CD4-positive, alpha-beta T cell (primary cell): ENCODE data around the gene ZDHHC3. TPM values are rescaled to one million over a fixed set of nuclear protein-coding genes. Genes with fewer than 3 reads are reported as not detected.
A peak's percentile ranks its signal among the peaks of the same experiment; 100 is the strongest.
"Not testable (repeated sequence)": the region's sequence is repeated elsewhere in the genome, so short reads cannot be mapped to it uniquely, and the experiment has no call there.

Source experiments
- ATAC-seq: fragments of 200-7000 bp; cut with Tn5 transposase; one replicate; pipeline ENCODE4 v1.10.0; 2022; ENCODE audit warnings: mild to moderate bottlenecking; ENCODE audit not compliant: poor library complexity
- CTCF ChIA-PET: fragments of 350-600 bp; sonication (Branson Sonifier 250); formaldehyde crosslinking; loops from one replicate; lab custom pipeline; 2021; ENCODE audit warnings: antibody characterized with exemption, inconsistent platforms; lab: Charles Lee
- POLR2A ChIA-PET: fragments of 350-600 bp; sonication (Branson Sonifier 250); formaldehyde crosslinking; loops from one replicate; lab custom pipeline; 2021; ENCODE audit warnings: antibody characterized with exemption, inconsistent platforms; lab: Charles Lee
- DNase-seq, 14 experiments: peaks; one replicate each; pipeline ENCODE4 v3.0.0-alpha.2; 2013 to 2020; ENCODE audit warnings: mixed read lengths in 2 of 14
- H3K27ac ChIP-seq, 2 donors: one replicate each; pipeline versions ENCODE4 v1.5.1 to v1.7.0; 2013; ENCODE audit warnings: low read length in 2 of 2, low read depth in 1 of 2, mild to moderate bottlenecking in 1 of 2
- H3K27me3 ChIP-seq, 2 experiments: 1 replicate in 1 of 2; 2 replicates in 1 of 2; pipeline versions ENCODE4 v1.6.1 to v1.7.0; 2013; ENCODE audit warnings: low read length in 2 of 2, control low read depth in 1 of 2, mild to moderate bottlenecking in 1 of 2, moderate library complexity in 1 of 2; ENCODE audit not compliant: insufficient read depth in 2 of 2, control insufficient read depth in 1 of 2
- H3K36me3 ChIP-seq: one replicate; pipeline ENCODE4 v1.6.1; 2013; ENCODE audit warnings: low read length, control low read depth; ENCODE audit not compliant: insufficient read depth
- H3K4me1 ChIP-seq: one replicate; pipeline ENCODE4 v1.6.1; 2013; ENCODE audit warnings: low read length, control low read depth; ENCODE audit not compliant: insufficient read depth
- H3K4me3 ChIP-seq: one replicate; pipeline ENCODE4 v1.5.1; 2013; ENCODE audit warnings: mild to moderate bottlenecking, low read length, moderate library complexity
- H3K9me3 ChIP-seq, 2 experiments: 1 replicate in 1 of 2; 2 replicates in 1 of 2; pipeline versions ENCODE4 v1.6.1 to v1.7.0; 2013; ENCODE audit warnings: low read length in 2 of 2, mild to moderate bottlenecking in 2 of 2, control low read depth in 1 of 2, moderate library complexity in 1 of 2; ENCODE audit not compliant: control insufficient read depth in 1 of 2, insufficient read depth in 1 of 2
- H3K27ac Mint-ChIP-seq: one replicate; pipeline ENCODE4 v1.8.0; 2020; ENCODE audit warnings: mixed read lengths
- H3K27me3 Mint-ChIP-seq: one replicate; pipeline ENCODE4 v1.8.0; 2021; ENCODE audit warnings: mixed read lengths
- H3K36me3 Mint-ChIP-seq: one replicate; pipeline ENCODE4 v1.8.0; 2021; ENCODE audit warnings: low read depth, mixed read lengths
- H3K4me1 Mint-ChIP-seq: one replicate; pipeline ENCODE4 v1.8.0; 2021; ENCODE audit warnings: low read depth, mixed read lengths
- H3K4me3 Mint-ChIP-seq: one replicate; pipeline ENCODE4 v1.8.0; 2020; ENCODE audit warnings: mild to moderate bottlenecking, mixed read lengths
- H3K9me3 Mint-ChIP-seq: one replicate; pipeline ENCODE4 v1.8.0; 2020; ENCODE audit warnings: mixed read lengths
- CTCF ChIP-seq: fragments of 200-600 bp; IDR thresholded peaks from one replicate; pipeline ENCODE4 v1.8.0; 2022; ENCODE audit warnings: antibody characterized with exemption, mild to moderate bottlenecking
- intact Hi-C, 2 experiments: fragments of 100-400 bp; cut with DNase I in 1 of 2; cut with micrococcal nuclease in 1 of 2; formaldehyde crosslinking; loops; one replicate each; pipeline versions ENCODE4 v1.15.1 to v1.9.0; 2023 to 2025; cut with DNase I, micrococcal nuclease
- total RNA-seq, 174 experiments: library from RNA in 2 of 174; stranded (reverse) in 2 of 174; gene quantifications; one replicate each; pipeline ENCODE4 v1.2.3 and lab custom pipeline; 2021 to 2026

Gene ZDHHC3
- total RNA-seq, 2 experiments from 2014 or later, result 34.4 to 34.6 TPM

DNA sequence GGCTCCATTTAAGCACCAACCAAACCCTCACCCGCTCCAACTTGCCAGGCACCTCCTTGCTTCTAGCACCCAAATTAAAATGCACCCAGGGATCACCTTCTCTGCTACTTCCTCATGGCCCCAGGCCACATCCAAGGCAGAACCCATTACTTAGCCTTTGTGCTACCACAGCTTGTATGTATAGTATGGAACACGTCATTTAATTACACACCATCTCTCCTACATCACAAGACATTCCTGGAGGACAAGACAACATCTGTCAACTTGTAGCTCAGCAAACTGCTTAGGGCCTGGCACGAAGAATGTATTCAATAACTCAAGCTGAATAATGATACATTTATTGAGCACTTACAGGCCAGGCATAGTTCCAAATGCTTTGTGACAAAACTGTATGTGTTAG lies 23.3 kb downstream of the ZDHHC3 start:
- DNase-seq (no peak), ATAC-seq (no peak)
- H3K36me3 ChIP-seq, result peaks cover 19% of the 10 kb centered on the region
- no peaks in the 10 kb centered on the region for H3K27me3 ChIP-seq
- ChIA-PET CTCF (no interaction called here), POLR2A (no interaction called here)
- TF ChIP-seq CTCF, result no peak
- no peaks in the 10 kb centered on the region for H3K4me1 ChIP-seq
- Mint-ChIP-seq H3K4me1 (peaks cover 25% of the 10 kb centered on the region), H3K9me3 (no peaks in the 10 kb centered on the region), H3K27me3 (no peaks in the 10 kb centered on the region), H3K36me3 (peaks cover 61% of the 10 kb centered on the region), H3K4me3 (no peak overlapping the region), H3K27ac (no peak overlapping the region)
- no peaks in the 10 kb centered on the region for H3K9me3 ChIP-seq
- intact Hi-C loops, result no loop called here
- H3K27ac ChIP-seq, result no peak overlapping the region
- no peak overlapping the region for H3K4me3 ChIP-seq

DNA sequence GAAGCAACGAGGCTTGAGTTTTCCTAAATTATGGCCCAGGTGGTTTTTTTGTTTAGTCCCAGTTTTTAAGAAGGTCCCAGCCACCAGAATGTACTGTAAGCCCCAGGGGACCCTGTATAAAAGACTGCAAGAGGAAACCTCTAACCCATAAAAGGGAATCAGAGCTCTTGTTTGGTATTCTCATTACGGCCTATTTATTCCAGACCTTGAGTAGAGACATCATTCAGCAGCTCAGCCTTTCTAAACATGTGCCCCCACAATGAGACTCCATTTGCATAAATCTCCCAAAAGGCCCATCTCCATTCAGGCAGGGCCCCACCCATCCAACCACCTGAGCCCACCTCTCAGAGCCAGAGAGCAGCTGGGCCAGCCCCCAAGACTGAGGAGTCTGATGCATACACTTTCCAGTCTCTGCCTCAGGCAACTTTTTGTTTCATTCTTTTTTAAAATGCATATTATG lies 25.7 kb downstream of the ZDHHC3 start:
- Mint-ChIP-seq H3K27me3 (no peaks in the 10 kb centered on the region), H3K36me3 (peaks cover 60% of the 10 kb centered on the region), H3K27ac (peak overlapping the region; percentile 3), H3K4me1 (peaks cover 12% of the 10 kb centered on the region), H3K4me3 (no peak overlapping the region), H3K9me3 (no peaks in the 10 kb centered on the region)
- no peak for DNase-seq
- TF ChIP-seq CTCF, result no peak
- Histone ChIP-seq H3K9me3 (no peaks in the 10 kb centered on the region), H3K27ac (no peak overlapping the region), H3K4me3 (no peak overlapping the region), H3K4me1 (no peaks in the 10 kb centered on the region), H3K27me3 (no peaks in the 10 kb centered on the region), H3K36me3 (peaks cover 16% of the 10 kb centered on the region)
- ATAC-seq, result no peak
- POLR2A ChIA-PET, result no interaction called here
- CTCF ChIA-PET, result no interaction called here
- intact Hi-C loops, result no loop called here

DNA sequence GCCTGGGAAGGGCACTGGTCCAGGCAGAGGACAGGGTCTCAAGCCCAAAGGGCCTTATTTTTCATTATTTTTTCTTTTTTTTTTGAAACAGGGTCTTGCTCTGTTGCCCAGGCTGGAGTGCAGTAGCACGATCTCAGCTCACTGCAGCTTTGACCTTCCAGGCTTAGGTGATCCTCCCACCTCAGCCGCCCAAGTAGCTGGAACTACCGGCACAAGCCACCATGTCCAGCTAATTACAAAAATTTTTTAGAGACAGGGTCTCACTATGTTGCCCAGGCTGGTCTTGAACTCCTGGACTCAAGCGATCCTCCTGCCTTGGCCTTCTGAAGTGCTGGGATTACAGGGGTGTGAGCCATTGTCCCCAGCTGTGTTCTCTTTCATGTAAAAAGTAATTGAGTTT lies 26.2 kb downstream of the ZDHHC3 start:
- H3K27me3 ChIP-seq, DNase-seq, H3K9me3 Mint-ChIP-seq, H3K9me3 ChIP-seq, H3K27ac Mint-ChIP-seq, H3K4me3 Mint-ChIP-seq, intact Hi-C loops, POLR2A ChIA-PET, H3K4me3 ChIP-seq, ATAC-seq, H3K4me1 ChIP-seq, H3K27me3 Mint-ChIP-seq, H3K27ac ChIP-seq, CTCF ChIA-PET: not testable (repeated sequence)
- peaks cover 61% of the 10 kb centered on the region for H3K36me3 Mint-ChIP-seq
- peaks cover 19% of the 10 kb centered on the region for H3K36me3 ChIP-seq
- peaks cover 12% of the 10 kb centered on the region for H3K4me1 Mint-ChIP-seq

DNA sequence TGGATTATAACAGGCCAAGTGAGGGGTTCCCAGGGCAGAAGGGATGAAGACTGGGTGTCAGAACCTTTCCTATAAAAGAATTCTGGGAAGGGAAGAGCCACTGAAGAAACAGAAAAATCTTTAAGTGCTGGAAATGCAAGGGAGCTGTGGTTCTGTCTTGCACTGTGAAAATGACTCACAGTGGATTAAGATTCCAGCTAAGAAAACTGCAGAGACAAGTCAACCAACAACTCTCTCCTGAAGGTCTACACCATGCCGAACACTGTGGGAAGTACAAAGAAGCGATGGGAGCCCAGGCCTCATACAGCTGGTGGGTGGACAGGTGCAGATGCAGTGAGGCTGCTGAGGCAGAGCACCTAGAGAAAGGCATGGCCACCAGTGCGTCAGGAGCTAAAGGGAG lies 27.7 kb downstream of the ZDHHC3 start:
- TF ChIP-seq CTCF, result no peak
- peaks cover 12% of the 10 kb centered on the region for H3K4me1 Mint-ChIP-seq
- Histone ChIP-seq H3K36me3 (peaks cover 26% of the 10 kb centered on the region), H3K27me3 (no peaks in the 10 kb centered on the region), H3K27ac (no peak overlapping the region), H3K4me1 (no peaks in the 10 kb centered on the region), H3K4me3 (no peak overlapping the region), H3K9me3 (no peaks in the 10 kb centered on the region)
- H3K36me3 Mint-ChIP-seq, result peaks cover 57% of the 10 kb centered on the region
- no peak for DNase-seq
- H3K27me3 Mint-ChIP-seq, result no peaks in the 10 kb centered on the region
- intact Hi-C loops, result no loop called here
- no peak overlapping the region for H3K4me3 Mint-ChIP-seq
- no peaks in the 10 kb centered on the region for H3K9me3 Mint-ChIP-seq
- H3K27ac Mint-ChIP-seq, result no peak overlapping the region
- POLR2A ChIA-PET, result no interaction called here
- CTCF ChIA-PET, result no interaction called here
- ATAC-seq, result no peak
